Small intestine (tissue), 7 donors: ENCODE results near the gene SUPT20H. TPM values are rescaled to one million over a fixed set of nuclear protein-coding genes. Genes with fewer than 3 reads are reported as not detected.

ENCODE experiments used
- DNase-seq, 2 donors: peaks; one replicate each; pipeline versions ENCODE4 v3.0.0 to v3.0.0-alpha.2; 2013
- FAIRE-seq: peaks from 2 replicates; lab custom pipeline; 2012; peaks lifted over from hg19 to GRCh38; lab: Jason Lieb, UNC
- H3K27ac ChIP-seq, 3 donors: one replicate each; pipeline ENCODE4 v1.5.1; 2013; ENCODE audit warnings: low read length in 2 of 3, mild to moderate bottlenecking in 2 of 3, control low read depth in 1 of 3, inconsistent platforms in 1 of 3, low read depth in 1 of 3, moderate library complexity in 1 of 3
- H3K27me3 ChIP-seq, 3 donors: one replicate each; pipeline ENCODE4 v1.6.1; 2013; ENCODE audit warnings: low read length in 3 of 3, inconsistent platforms in 1 of 3; ENCODE audit not compliant: control insufficient read depth in 3 of 3, insufficient read depth in 3 of 3
- H3K36me3 ChIP-seq, 3 donors: one replicate each; pipeline ENCODE4 v1.6.1; 2013; ENCODE audit warnings: low read length in 3 of 3, inconsistent platforms in 1 of 3, low read depth in 1 of 3, mild to moderate bottlenecking in 1 of 3, moderate library complexity in 1 of 3; ENCODE audit not compliant: control insufficient read depth in 3 of 3, insufficient read depth in 2 of 3
- H3K4me1 ChIP-seq, 3 donors: one replicate each; pipeline ENCODE4 v1.6.1; 2013; ENCODE audit warnings: low read length in 2 of 3, inconsistent platforms in 1 of 3, low read depth in 1 of 3, mild to moderate bottlenecking in 1 of 3, moderate library complexity in 1 of 3; ENCODE audit not compliant: control insufficient read depth in 3 of 3, insufficient read depth in 2 of 3
- H3K4me3 ChIP-seq, 3 donors: one replicate each; pipeline ENCODE4 v1.5.1; 2013; ENCODE audit warnings: low read length in 3 of 3, control low read depth in 1 of 3, inconsistent platforms in 1 of 3, low read depth in 1 of 3, mild to moderate bottlenecking in 1 of 3, moderate library complexity in 1 of 3
- H3K9me3 ChIP-seq, 2 donors: one replicate each; pipeline ENCODE4 v1.6.1; 2013; ENCODE audit warnings: low read depth in 1 of 2, low read length in 1 of 2; ENCODE audit not compliant: control insufficient read depth in 2 of 2, insufficient read depth in 1 of 2
- WGBS, 3 donors: extraction: QIAGEN DNeasy Blood & Tissue Kit; methylation state at CpG; one replicate each; pipeline ENCODE4 v1.1.7; 2013; 5-methylcytosine and 5-hydroxymethylcytosine counted together
- polyA plus RNA-seq, 4 donors: library from polyadenylated mRNA; stranded (reverse) in 3 of 4; unstranded in 1 of 4; fragments of 200-250 nt in 3 of 4; fragments of 120-200 nt in 1 of 4; gene quantifications; one replicate each; pipeline versions ENCODE4 v1.2.1 to v1.2.3, GENCODE V29; 2013
- donor health status: healthy with polysubstance abuse.
- donor health status: control.
- donor health status: control.
- donor health status: Bipolar disorder and iron deficiency.
- donor health status: healthy.

Gene SUPT20H
- polyA plus RNA-seq, 4 donors, result 20.0 to 64.1 (median 20.4) TPM

DNA sequence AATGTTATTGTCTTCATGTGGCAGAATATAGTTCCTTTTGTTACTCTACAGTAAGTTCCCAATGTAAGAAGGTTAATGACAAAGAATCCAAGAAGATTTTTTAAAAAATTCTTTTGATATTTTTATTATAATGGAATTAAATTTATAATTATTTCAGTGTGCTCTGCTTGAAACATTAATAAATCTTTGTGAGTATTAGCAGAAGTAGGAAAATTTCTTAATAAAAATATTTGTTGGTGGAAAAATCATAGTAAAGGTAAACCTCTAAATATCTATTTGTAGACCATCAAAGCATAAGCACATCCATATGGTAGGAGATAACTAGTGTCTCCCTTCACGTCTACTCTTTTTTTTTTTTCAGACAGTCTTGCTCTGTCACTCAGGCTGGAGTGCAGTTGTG is 41.7 kb upstream of the SUPT20H start:
- WGBS, 3 donors, result 7 to 47% (median 42%) methylated on average over 1 of the region's 1 CpG
- no peaks in the 10 kb centered on the region for H3K9me3 ChIP-seq
- no peak overlapping the region for H3K27ac ChIP-seq
- H3K27me3 ChIP-seq, result peaks cover 0 to 2% (median 0%) of the 10 kb centered on the region in 3 donors
- DNase-seq, result no peak
- H3K4me3 ChIP-seq, result no peak overlapping the region
- H3K4me1 ChIP-seq, result no peaks in the 10 kb centered on the region
- H3K36me3 ChIP-seq, result no peaks in the 10 kb centered on the region
- no peak for FAIRE-seq

- no peak overlapping the region for H3K27ac ChIP-seq
- no peaks in the 10 kb centered on the region for H3K9me3 ChIP-seq
- H3K4me1 ChIP-seq, result no peaks in the 10 kb centered on the region
- FAIRE-seq, result no peak
- H3K36me3 ChIP-seq, result no peaks in the 10 kb centered on the region
- H3K27me3 ChIP-seq, result peaks cover 0 to 2% (median 0%) of the 10 kb centered on the region in 3 donors
- DNase-seq, result no peak
- no peak overlapping the region for H3K4me3 ChIP-seq
Measured at GRCh38 chr13:37100731-37101130, 41.2 kb upstream of the SUPT20H start.

DNA sequence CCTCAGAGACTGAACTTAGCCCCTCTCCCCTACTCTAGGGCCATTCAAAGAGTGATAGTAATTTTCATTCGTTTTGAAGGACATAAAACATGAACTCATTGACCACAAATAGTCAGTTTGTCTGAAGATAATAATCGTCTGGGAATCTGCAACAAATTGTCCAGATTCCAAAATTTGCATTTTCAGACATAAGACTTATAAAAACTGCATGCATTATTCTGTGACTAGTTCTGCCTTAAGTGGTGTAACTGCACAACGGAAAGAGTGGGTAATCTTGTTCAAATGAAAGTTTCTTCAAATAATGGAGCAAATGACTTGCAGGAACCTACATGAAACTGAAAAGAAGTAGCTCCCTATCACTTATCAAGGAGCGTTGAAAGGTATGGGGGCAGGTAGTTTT is 37.6 kb upstream of the SUPT20H start:
- FAIRE-seq (no peak), DNase-seq (no peak)
- Histone ChIP-seq H3K27ac (no peak overlapping the region), H3K4me3 (no peak overlapping the region), H3K9me3 (no peaks in the 10 kb centered on the region), H3K27me3 (peaks cover 0 to 2% (median 0%) of the 10 kb centered on the region in 3 donors), H3K36me3 (no peaks in the 10 kb centered on the region), H3K4me1 (no peaks in the 10 kb centered on the region)
- 38 to 62% (median 40%) methylated on average over 4 of the region's 4 CpGs for WGBS, 3 donors

GRCh38 chr13:37094840-37095239 is 35.4 kb upstream of the SUPT20H start:
- Histone ChIP-seq H3K9me3 (no peaks in the 10 kb centered on the region), H3K4me3 (no peak overlapping the region), H3K27me3 (peaks cover 0 to 2% (median 0%) of the 10 kb centered on the region in 3 donors), H3K4me1 (no peaks in the 10 kb centered on the region), H3K27ac (no peak overlapping the region), H3K36me3 (no peaks in the 10 kb centered on the region)
- DNase-seq (no peak), FAIRE-seq (no peak)
- 84 to 87% (median 86%) methylated on average over 4 of the region's 4 CpGs for WGBS, 3 donors

- no peak for FAIRE-seq
- DNase-seq, result no peak
- 39 to 76% (median 67%) methylated on average over 3 of the region's 3 CpGs for WGBS, 3 donors
- H3K27me3 ChIP-seq, result peaks cover 0 to 1% (median 0%) of the 10 kb centered on the region in 3 donors
- no peaks in the 10 kb centered on the region for H3K4me1 ChIP-seq
- H3K36me3 ChIP-seq, result no peaks in the 10 kb centered on the region
- no peak overlapping the region for H3K4me3 ChIP-seq
- no peaks in the 10 kb centered on the region for H3K9me3 ChIP-seq
- H3K27ac ChIP-seq, result no peak overlapping the region
Measured at GRCh38 chr13:37094099-37094498, 34.6 kb upstream of the SUPT20H start.

DNA sequence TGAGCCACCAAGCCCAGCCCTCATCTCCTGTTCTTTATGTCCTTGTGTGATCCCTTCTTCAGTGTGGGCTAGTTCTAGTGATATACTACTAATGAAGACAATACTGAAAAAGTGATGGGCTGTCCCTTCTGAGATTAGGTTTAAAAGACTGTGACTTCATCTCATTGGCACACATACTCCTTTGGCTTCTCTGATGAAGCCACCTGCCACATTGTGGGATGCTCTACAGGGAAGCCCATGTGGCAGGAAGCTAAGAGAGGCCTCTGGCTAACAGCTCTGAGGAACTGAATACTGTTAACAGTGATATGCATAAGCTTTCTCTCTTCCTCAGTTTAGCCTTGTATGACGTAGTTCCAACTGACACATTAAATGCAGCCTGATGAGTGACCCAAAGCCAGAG is 32.3 kb upstream of the SUPT20H start:
- no peak overlapping the region for H3K4me3 ChIP-seq
- H3K36me3 ChIP-seq, result no peaks in the 10 kb centered on the region
- 60 to 81% (median 67%) methylated on average over 1 of the region's 1 CpG for WGBS, 3 donors
- DNase-seq (no peak), FAIRE-seq (no peak)
- no peak overlapping the region for H3K27ac ChIP-seq
- no peaks in the 10 kb centered on the region for H3K27me3 ChIP-seq
- H3K9me3 ChIP-seq, result no peaks in the 10 kb centered on the region
- H3K4me1 ChIP-seq, result no peaks in the 10 kb centered on the region

GRCh38 chr13:37090912-37091311 is 31.4 kb upstream of the SUPT20H start:
- Histone ChIP-seq H3K4me3 (no peak overlapping the region), H3K36me3 (no peaks in the 10 kb centered on the region), H3K9me3 (no peaks in the 10 kb centered on the region), H3K27ac (no peak overlapping the region), H3K27me3 (no peaks in the 10 kb centered on the region), H3K4me1 (no peaks in the 10 kb centered on the region)
- 46 to 76% (median 51%) methylated on average over 2 of the region's 2 CpGs for WGBS, 3 donors
- DNase-seq (no peak), FAIRE-seq (no peak)

GRCh38 chr13:37089495-37089894 is 30.0 kb upstream of the SUPT20H start:
- FAIRE-seq (no peak), DNase-seq (no peak)
- WGBS, 3 donors, result 86 to 93% (median 86%) methylated on average over 3 of the region's 3 CpGs
- H3K9me3 ChIP-seq, result no peaks in the 10 kb centered on the region
- no peaks in the 10 kb centered on the region for H3K36me3 ChIP-seq
- H3K4me3 ChIP-seq, result no peak overlapping the region
- H3K27ac ChIP-seq, result no peak overlapping the region
- H3K27me3 ChIP-seq, result no peaks in the 10 kb centered on the region
- no peaks in the 10 kb centered on the region for H3K4me1 ChIP-seq

DNA sequence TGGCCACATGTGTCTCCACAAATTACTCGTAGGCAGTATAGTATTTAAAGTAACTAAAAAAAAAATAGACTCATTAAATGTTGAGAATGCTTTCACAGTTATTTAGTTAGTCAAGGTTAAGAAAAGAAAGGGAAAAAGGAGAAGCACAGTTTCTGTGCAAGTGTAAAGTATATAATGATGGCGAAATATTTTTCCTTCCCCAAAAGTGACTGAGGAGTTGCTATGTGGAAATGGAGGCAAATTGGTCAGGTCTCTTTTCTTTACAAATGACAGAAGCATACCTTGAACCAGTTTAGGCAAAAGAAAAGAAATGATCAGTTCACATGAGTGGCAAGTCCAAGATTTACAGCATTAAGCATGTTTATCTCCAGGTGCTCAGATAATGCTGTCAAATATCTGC is 28.0 kb upstream of the SUPT20H start:
- no peaks in the 10 kb centered on the region for H3K9me3 ChIP-seq
- 75 to 80% (median 77%) methylated on average over 2 of the region's 2 CpGs for WGBS, 3 donors
- H3K4me1 ChIP-seq, result no peaks in the 10 kb centered on the region
- FAIRE-seq (no peak), DNase-seq (no peak)
- H3K36me3 ChIP-seq, result no peaks in the 10 kb centered on the region
- no peak overlapping the region for H3K4me3 ChIP-seq
- H3K27me3 ChIP-seq, result no peaks in the 10 kb centered on the region
- H3K27ac ChIP-seq, result no peak overlapping the region
